Astrocyte of the cerebellum (primary cell): ENCODE measurements around the gene CUL5.
"Not testable (repeated sequence)": the region's sequence is repeated elsewhere in the genome, so short reads cannot be mapped to it uniquely, and the experiment has no call there.

Experiments
- DNase-seq: peaks from one replicate; pipeline ENCODE4 v3.0.0-alpha.2; 2011; ENCODE audit warnings: low read depth
- H3K4me3 ChIP-seq: 2 replicates; pipeline ENCODE4 v1.5.1; 2011; ENCODE audit warnings: mild to moderate bottlenecking, low read depth, low read length, moderate library complexity
- in situ Hi-C: cut with HindIII; loops from 2 replicates; pipeline ENCODE4 v1.10.0; 2017; ENCODE audit warnings: low sequenced_read_pairs
- TF ChIP-seq, protein P1 (sequence below): IDR thresholded peaks from 2 replicates; pipeline ENCODE4 v1.5.1; 2012; ENCODE audit warnings: low read length, low read depth, moderate library complexity, mild to moderate bottlenecking; ENCODE audit errors: missing control alignments

Gene CUL5

DNA sequence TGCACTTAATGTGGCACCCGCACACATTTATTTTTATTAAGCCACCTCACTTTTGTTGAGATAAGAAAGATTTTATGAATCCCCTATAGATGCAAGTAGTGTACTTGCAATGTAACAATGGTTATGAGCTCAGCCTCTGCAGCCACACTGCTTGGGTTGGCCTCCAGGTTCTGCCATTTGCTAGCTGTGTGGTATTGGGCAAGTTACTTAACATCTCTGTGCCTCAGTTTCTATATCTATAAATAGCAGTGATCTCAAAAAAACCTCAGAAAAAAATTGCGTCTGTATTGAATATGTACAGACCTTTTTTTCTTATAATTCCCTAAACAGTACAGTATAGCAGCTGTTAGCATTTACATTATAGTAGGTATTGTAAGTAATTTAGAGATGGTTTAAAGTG lies 10.0 kb downstream of the CUL5 start:
- no peak for DNase-seq
- in situ Hi-C loops = no loop called here
- no peak overlapping the region for H3K4me3 ChIP-seq

DNA sequence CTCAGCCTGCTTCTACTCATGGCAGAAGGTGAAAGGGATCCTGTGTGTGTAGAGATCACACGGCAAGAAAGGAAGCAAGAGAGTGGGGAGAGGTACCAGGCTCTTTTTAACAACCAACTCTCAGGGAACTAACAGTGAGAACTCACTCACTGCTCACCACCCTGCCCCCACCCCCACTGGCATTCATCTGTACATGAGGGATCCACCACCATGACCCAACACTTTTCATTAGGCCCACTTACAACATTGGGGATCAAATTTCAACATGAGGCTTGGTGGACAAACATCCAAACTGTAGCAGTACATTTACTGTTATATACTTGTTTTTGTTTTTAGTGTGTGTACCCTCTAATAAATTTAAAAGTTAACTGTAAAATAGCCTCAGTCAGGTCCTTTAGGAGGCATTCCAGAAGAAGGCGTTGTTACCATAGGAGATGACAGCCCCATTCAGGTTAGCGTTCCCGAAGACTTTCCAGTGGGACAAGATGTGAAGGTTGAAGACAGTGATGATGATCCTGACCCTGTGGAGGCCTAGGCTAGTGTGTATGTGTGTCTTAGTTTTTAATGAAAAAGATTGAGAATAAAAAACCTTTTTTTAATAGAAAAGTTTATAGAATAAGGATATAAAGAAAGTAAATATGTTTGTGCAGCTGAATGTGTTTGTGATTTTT lies 11.3 kb downstream of the CUL5 start:
- DNase-seq = no peak
- H3K4me3 ChIP-seq = no peak overlapping the region
- in situ Hi-C loops = no loop called here
- TF ChIP-seq, protein P1, sequence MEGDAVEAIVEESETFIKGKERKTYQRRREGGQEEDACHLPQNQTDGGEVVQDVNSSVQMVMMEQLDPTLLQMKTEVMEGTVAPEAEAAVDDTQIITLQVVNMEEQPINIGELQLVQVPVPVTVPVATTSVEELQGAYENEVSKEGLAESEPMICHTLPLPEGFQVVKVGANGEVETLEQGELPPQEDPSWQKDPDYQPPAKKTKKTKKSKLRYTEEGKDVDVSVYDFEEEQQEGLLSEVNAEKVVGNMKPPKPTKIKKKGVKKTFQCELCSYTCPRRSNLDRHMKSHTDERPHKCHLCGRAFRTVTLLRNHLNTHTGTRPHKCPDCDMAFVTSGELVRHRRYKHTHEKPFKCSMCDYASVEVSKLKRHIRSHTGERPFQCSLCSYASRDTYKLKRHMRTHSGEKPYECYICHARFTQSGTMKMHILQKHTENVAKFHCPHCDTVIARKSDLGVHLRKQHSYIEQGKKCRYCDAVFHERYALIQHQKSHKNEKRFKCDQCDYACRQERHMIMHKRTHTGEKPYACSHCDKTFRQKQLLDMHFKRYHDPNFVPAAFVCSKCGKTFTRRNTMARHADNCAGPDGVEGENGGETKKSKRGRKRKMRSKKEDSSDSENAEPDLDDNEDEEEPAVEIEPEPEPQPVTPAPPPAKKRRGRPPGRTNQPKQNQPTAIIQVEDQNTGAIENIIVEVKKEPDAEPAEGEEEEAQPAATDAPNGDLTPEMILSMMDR = no peak

More for the DNA sequence above, 10.0 kb downstream of the CUL5 start:
- TF ChIP-seq, protein P1 = no peak

DNA sequence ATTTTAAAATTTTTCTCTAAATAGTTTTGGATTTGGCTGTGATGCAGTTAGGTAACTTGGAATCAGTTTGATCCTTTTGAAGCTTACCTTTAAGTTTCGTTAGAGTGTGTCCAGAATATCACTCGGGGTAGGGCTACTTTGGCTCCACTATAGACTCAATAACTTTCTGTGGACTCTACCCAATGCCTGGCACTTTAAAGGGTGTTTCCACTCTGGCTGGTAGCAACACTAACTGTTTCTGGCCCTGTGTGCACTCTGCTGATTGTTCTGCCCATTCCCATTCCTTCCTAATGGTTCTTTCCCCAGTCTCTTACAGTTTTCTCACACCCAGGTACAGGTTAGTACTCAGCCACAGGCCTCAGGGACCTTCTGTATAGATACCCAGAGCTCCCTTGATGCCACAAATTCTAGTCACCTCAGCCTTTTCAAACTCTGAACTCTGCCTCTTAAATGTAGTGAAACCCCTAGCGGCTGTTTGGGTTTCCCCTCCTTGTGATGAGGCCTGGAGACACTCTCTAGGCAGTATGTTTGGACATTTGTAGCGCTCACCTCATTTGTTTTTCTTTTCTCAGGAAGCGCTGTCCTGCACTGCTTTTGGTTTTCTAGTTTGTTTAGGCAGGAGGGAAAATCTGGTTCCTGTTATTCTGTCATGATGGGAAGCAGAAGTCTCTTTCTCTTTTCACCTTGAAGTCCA lies 16.8 kb downstream of the CUL5 start:
- DNase-seq = no peak
- in situ Hi-C loops = no loop called here
- TF ChIP-seq, protein P1 = no peak
- H3K4me3 ChIP-seq = no peak overlapping the region

DNA sequence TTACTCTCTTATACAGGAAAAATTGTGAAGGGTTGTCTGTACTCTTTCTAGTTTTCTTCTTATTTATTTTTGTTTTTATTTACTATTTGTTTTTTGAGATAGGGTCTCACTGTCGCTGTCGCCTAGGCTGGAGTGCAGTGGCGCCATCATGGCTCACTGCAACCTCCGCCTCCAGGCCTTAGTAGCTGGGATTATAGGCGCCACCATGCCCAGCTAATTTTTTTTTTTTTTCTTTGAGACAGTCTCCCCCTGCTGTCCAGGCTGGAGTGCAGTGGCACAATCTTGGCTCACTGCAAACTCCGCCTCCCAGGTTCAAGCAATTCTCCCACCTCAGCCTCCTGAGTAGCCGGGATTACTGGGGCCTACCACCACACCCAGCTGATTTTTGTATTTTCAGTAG lies 18.4 kb downstream of the CUL5 start:
- no peak for DNase-seq
- TF ChIP-seq, protein P1 = peak; percentile 6
- in situ Hi-C loops = no loop called here

DNA sequence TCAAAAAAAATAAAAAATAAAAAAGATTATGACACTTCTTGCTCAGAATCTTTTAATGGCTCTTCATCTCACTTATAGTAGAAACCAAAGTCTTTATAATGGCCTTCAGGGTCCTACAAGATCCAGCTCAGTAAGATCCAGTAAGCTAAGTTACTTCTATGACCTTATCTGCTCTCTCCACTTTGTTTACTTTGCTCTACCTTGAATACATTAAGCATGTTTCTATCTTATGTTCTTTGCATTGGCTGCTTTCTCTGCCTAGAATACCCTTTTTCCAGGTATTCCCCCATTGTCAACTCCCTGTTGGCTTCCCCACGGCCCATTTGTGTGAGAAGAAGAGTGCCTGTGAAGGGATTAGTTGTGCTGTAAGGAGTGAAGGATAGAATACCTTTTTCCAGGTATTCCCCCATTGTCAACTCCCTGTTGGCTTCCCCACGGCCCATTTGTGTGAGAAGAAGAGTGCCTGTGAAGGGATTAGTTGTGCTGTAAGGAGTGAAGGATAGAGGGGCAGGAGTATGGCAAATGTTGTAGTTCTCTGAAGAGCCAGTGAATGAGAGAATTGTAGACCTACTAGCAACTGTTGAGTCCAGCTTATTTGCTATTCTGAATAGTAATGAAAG lies 20.2 kb downstream of the CUL5 start:
- in situ Hi-C loops = not testable (repeated sequence)

More for the DNA sequence above, 18.4 kb downstream of the CUL5 start:
- H3K4me3 ChIP-seq = no peak overlapping the region

DNA sequence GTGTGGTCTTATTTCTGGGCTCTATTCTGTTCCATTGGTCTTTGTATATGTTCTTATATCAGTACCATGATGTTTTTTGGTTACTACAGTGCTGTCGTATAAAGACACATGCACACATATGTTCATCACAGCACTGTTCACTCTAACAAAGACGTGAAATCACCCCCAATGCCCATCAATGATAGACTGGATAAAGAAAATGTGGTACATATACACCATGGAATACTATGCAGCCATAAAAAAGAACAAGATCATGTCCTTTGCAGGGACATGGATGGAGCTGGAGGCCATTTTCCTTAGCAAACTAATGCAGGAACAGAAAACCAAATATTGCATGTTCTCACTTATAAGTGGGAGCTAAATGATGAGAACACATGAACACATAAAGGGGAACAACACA lies 22.9 kb downstream of the CUL5 start:
- DNase-seq, in situ Hi-C loops, H3K4me3 ChIP-seq: not testable (repeated sequence)

More for the DNA sequence above, 20.2 kb downstream of the CUL5 start:
- H3K4me3 ChIP-seq, DNase-seq: not testable (repeated sequence)

DNA sequence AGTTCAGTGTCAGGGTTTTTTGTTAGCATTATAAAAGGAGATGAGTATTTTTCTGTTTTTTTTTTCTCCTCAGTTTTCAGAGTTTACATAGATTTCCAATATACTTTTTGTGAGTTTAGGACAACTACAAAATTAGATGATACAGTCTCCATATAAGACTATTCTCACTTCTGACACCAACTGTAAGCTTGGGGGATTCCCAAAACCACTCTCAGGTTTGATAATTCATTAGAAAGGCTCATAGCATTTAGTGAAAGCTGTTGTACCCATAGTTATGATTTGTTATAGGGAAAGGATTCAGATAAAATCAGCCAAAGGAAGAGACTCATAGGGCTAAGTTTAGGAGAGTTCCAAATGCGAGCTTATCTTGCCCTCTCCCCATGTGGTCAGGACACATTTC lies 24.1 kb downstream of the CUL5 start:
- no peak overlapping the region for H3K4me3 ChIP-seq
- DNase-seq = no peak
- TF ChIP-seq, protein P1 = no peak
- in situ Hi-C loops = no loop called here
